Measurements from ENCODE around the gene FAM228B.
"Not testable (repeated sequence)": the region's sequence is repeated elsewhere in the genome, so short reads cannot be mapped to it uniquely, and the experiment has no call there.

- TF ChIP-seq, protein P1, sequence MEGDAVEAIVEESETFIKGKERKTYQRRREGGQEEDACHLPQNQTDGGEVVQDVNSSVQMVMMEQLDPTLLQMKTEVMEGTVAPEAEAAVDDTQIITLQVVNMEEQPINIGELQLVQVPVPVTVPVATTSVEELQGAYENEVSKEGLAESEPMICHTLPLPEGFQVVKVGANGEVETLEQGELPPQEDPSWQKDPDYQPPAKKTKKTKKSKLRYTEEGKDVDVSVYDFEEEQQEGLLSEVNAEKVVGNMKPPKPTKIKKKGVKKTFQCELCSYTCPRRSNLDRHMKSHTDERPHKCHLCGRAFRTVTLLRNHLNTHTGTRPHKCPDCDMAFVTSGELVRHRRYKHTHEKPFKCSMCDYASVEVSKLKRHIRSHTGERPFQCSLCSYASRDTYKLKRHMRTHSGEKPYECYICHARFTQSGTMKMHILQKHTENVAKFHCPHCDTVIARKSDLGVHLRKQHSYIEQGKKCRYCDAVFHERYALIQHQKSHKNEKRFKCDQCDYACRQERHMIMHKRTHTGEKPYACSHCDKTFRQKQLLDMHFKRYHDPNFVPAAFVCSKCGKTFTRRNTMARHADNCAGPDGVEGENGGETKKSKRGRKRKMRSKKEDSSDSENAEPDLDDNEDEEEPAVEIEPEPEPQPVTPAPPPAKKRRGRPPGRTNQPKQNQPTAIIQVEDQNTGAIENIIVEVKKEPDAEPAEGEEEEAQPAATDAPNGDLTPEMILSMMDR (conservative IDR thresholded peaks at IDR 0.05) = not testable (repeated sequence)
- TF ChIP-seq EZH2 (IDR thresholded peaks at IDR 0.05; ENCODE audit: low read depth) = not testable (repeated sequence)
Measured at GRCh38 chr2:24100732-24101131, 22.5 kb upstream of the FAM228B start.

Data from PC-9 (cell line).